Esophagus muscularis mucosa (tissue), 4 donors: ENCODE results near the gene ZNHIT3. TPM values are rescaled to one million over a fixed set of nuclear protein-coding genes. Genes with fewer than 3 reads are reported as not detected.

ENCODE experiments used
- DNase-seq: peaks from one replicate; pipeline ENCODE4 v3.0.0-alpha.2; 2017; ENCODE audit errors: extremely low spot score
- H3K27ac ChIP-seq, 4 donors: fragments of 200-600 bp; sonication (generic); replicated peaks in 1 of 4; 1 replicate in 3 of 4; 2 replicates in 1 of 4; pipeline ENCODE4 v1.5.1; 2016 to 2019; ENCODE audit warnings: mild to moderate bottlenecking in 1 of 4
- H3K27me3 ChIP-seq, 4 donors: fragments of 200-600 bp; sonication (generic); one replicate each; pipeline versions ENCODE4 v1.5.1 to v1.6.0; 2016 to 2019
- H3K36me3 ChIP-seq, 4 donors: fragments of 200-600 bp; sonication (generic); one replicate each; pipeline ENCODE4 v1.5.1; 2016 to 2019
- H3K4me1 ChIP-seq, 4 donors: fragments of 200-600 bp; sonication (generic); one replicate each; pipeline ENCODE4 v1.5.1; 2016 to 2019
- H3K4me3 ChIP-seq, 4 donors: fragments of 200-600 bp; sonication (generic); 1 replicate in 2 of 4; 2 replicates in 2 of 4; pipeline ENCODE4 v1.5.1; 2016 to 2019; ENCODE audit warnings: mild to moderate bottlenecking in 4 of 4, moderate library complexity in 1 of 4
- H3K9me3 ChIP-seq, 4 donors: fragments of 200-600 bp; sonication (generic); 1 replicate in 3 of 4; 2 replicates in 1 of 4; pipeline ENCODE4 v1.5.1; 2016 to 2019
- EP300 ChIP-seq: sonication (generic); formaldehyde crosslinking; IDR thresholded peaks from one replicate; pipeline ENCODE4 v1.6.1; 2017; ENCODE audit warnings: antibody characterized with exemption
- POLR2A ChIP-seq: fragments of 450-650 bp; IDR thresholded peaks from one replicate; pipeline ENCODE4 v1.6.1; 2017; ENCODE audit warnings: antibody characterized with exemption, moderate library complexity, mild to moderate bottlenecking, low read depth
- POLR2AphosphoS5 ChIP-seq, 2 donors: sonication (generic); formaldehyde crosslinking; IDR thresholded peaks; one replicate each; pipeline ENCODE4 v1.6.1; 2017; ENCODE audit warnings: antibody characterized with exemption in 2 of 2
- WGBS: methylation state at CpG from one replicate; pipeline ENCODE4 v1.1.5; 2018; 5-methylcytosine and 5-hydroxymethylcytosine counted together
- intact Hi-C: fragments of 100-400 bp; cut with DNase I; formaldehyde crosslinking; loops from one replicate; pipeline ENCODE4 v1.15.1; 2023
- total RNA-seq, 4 donors: library from RNA; depleted of rRNA; stranded (reverse); fragments of >200 nt; gene quantifications; one replicate each; pipeline versions ENCODE4 v1.1.0 to v1.2.1, GENCODE V29; 2016
- TF ChIP-seq, protein P1 (sequence below), 3 experiments: fragments of 200-600 bp in 2 of 3; fragments of 450-650 bp in 1 of 3; sonication (generic) in 2 of 3; IDR thresholded peaks; one replicate each; pipeline ENCODE4 v1.5.1; 2017 to 2019; ENCODE audit warnings: antibody characterized with exemption in 3 of 3, mild to moderate bottlenecking in 2 of 3, moderate library complexity in 1 of 3

ZNHIT3 gene
- total RNA-seq, 4 donors from 2014 or later = 18.4 to 35.1 (median 25.8) TPM

DNA sequence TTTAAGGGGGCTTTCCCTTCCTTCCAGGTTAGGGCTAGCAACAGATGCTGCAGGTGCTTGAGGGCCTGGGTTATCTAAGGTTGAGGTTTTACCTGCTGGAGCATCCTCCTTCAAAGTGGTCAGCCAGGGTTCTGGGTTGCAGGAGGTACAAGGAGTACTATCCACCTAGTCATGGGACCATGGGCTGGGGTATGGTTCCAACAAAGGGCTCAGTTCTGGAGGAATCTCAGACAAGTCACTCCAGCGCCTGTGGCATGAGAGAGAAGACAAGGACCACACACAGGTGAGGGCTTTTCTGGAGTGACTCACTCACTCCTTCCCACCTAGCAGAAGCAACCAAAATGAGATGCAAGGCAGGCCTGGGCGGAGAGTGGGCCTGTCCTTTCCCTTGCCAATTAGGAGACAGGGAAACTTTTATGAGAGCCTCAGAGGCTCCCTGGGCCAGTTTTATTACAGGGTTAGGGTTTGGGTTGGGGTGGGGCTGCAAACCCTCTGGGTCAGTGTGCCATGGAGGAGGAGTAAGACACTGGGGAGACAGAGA is 46.0 kb downstream of the ZNHIT3 start:
- Histone ChIP-seq H3K27ac (no peak overlapping the region), H3K36me3 (peaks cover 6 to 56% (median 47%) of the 10 kb centered on the region in 4 donors), H3K27me3 (no peaks in the 10 kb centered on the region), H3K4me1 (peaks cover 13 to 23% (median 17%) of the 10 kb centered on the region in 4 donors), H3K9me3 (no peaks in the 10 kb centered on the region), H3K4me3 (no peak overlapping the region)
- WGBS = 90% methylated on average over 2 of the region's 2 CpGs
- DNase-seq = no peak
- no peak for TF ChIP-seq POLR2AphosphoS5 (IDR thresholded peaks at IDR 0.05)
- TF ChIP-seq EP300 = no peak
- TF ChIP-seq, protein P1, sequence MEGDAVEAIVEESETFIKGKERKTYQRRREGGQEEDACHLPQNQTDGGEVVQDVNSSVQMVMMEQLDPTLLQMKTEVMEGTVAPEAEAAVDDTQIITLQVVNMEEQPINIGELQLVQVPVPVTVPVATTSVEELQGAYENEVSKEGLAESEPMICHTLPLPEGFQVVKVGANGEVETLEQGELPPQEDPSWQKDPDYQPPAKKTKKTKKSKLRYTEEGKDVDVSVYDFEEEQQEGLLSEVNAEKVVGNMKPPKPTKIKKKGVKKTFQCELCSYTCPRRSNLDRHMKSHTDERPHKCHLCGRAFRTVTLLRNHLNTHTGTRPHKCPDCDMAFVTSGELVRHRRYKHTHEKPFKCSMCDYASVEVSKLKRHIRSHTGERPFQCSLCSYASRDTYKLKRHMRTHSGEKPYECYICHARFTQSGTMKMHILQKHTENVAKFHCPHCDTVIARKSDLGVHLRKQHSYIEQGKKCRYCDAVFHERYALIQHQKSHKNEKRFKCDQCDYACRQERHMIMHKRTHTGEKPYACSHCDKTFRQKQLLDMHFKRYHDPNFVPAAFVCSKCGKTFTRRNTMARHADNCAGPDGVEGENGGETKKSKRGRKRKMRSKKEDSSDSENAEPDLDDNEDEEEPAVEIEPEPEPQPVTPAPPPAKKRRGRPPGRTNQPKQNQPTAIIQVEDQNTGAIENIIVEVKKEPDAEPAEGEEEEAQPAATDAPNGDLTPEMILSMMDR (IDR thresholded peaks at IDR 0.05) = no peak
- no peak for TF ChIP-seq POLR2A
- intact Hi-C loops = loop anchor here (5.0 kb wide), 1 partner anchor 40 kb away; no protein-coding TSS in a partner anchor

DNA sequence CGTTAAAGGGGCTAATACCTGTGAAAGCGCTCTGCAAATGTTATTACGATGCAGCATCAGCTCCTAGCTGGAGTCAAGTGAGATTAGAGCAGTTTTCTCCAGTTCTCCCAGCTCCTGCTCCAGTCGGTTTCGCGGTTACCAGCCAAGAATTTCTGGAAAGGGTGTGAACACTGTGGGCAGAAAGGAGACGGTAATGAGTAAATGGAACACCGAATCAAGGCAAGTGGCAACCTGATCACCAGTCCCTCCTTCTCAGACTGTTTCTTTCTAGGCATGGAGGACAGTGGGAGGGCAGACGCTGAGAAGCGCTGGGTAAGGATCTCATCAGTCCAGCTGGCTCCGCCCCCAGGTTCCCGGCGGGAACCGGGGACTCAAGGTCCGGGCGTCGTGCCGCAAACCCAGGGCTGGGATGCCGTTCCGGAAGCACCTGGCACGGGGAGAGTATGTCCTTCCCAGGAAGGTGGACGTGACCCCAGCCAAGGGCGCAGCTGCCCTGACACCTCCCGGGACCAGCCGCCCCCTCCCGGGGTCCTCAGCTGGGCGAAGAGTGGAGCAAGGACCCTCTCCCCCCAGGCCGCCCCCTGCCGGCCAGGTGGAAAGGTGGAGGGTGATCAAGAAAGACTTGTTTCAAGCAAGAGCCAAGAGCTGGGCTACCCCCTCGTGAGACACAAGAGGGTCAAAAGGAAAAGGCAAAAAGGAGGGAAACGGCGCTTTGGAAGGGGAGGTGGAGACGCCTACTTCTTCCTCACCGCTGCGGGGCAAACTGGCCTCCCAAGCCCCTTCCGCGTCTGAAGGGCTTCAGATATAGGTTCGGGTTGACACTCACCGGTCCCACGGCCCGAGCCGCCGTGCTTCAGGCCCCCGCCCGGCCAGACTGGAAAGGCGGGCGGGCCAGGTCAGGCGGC is 47.7 kb downstream of the ZNHIT3 start:
- Histone ChIP-seq H3K27me3 (no peaks in the 10 kb centered on the region), H3K9me3 (no peaks in the 10 kb centered on the region), H3K4me3 (peak overlapping the region; percentile 73 to 89 (median 78)), H3K36me3 (peaks cover 0 to 53% (median 37%) of the 10 kb centered on the region in 4 donors), H3K27ac (peak overlapping the region; percentile 91 to 99 (median 95)), H3K4me1 (peaks cover 13 to 23% (median 17%) of the 10 kb centered on the region in 4 donors)
- intact Hi-C loops = loop anchor here (5.0 kb wide), 1 partner anchor 42 kb away; no protein-coding TSS in a partner anchor
- no peak for DNase-seq
- WGBS = 10% methylated on average over 36 of the region's 48 CpGs
- TF ChIP-seq, protein P1 (IDR thresholded peaks at IDR 0.05) = peak; percentile 35 to 45 (median 38)
- TF ChIP-seq POLR2A (no peak), POLR2AphosphoS5 (IDR thresholded peaks at IDR 0.05) (peak in 1 of 2 donors; percentile 26), EP300 (no peak)

DNA sequence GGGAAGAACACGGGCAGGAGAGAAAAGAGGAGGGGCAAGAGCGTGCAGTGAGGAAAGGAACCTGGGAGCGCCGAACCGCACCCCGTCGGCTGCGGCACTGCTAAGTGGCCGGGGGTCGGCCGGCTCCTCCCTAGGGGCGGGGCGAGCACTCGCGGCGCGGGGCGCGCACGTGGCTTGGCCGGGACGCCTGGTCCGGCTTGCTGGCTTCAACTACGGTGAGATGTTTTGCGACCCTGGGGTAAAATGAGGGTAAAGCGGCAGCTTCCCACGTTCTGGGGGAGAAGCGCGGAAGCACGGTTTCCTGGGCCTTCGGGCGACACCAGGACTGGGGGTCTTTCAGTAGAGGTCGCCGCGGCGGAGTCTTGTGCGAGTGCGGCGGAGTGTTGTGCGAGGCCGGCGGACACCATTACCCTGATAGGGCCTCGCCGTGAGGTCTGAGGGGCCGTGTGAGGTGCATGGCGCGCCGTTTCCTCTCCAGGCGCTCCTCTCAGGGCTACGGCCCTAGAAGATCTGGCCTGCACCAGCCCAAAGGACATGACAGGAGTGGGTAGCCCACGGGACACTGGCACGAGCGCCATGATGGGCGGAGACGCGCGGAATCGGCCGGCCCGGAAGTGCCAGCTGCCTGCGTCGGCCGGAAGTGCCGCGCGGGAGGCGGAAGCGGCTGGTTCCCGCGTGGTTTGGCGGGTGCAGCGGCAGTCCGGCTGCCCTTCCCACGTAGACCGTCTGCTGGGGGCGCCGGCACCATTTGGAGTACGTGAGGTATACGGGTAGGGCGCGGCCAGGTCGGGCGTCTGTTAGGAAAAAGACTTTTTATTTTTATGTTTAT is 48.6 kb downstream of the ZNHIT3 start, which contains the start of the genes MYO19 and PIGW:
Gene MYO19 (minus strand): TSS at position 29 of the 829 bp plus-strand sequence. CDS start 2,330 bp downstream, outside the sequence.
Gene PIGW (plus strand): TSS at position 148 of the 829 bp plus-strand sequence. CDS start 2,115 bp downstream, outside the sequence.
- Histone ChIP-seq H3K27me3 (no peaks in the 10 kb centered on the region), H3K4me1 (peaks cover 13 to 23% (median 17%) of the 10 kb centered on the region in 4 donors), H3K9me3 (no peaks in the 10 kb centered on the region), H3K4me3 (peak within 1 kb of the TSS; percentile 73 to 89 (median 78)), H3K27ac (peak within 1 kb of the TSS; percentile 91 to 99 (median 95)), H3K36me3 (peaks cover 0 to 47% (median 32%) of the 10 kb centered on the region in 4 donors)
- intact Hi-C loops = loop anchor here (5.0 kb wide), 1 partner anchor 43 kb away; no protein-coding TSS in a partner anchor
- TF ChIP-seq POLR2AphosphoS5 (IDR thresholded peaks at IDR 0.05) (peak; percentile 95 to 98), EP300 (no peak), POLR2A (peak; percentile 90)
- TF ChIP-seq, protein P1 (IDR thresholded peaks at IDR 0.05) = peak in 2 of 3 experiments; percentile 8 to 21
- DNase-seq = peak; percentile 95
- 0% methylated on average over 25 of the region's 83 CpGs for WGBS

DNA sequence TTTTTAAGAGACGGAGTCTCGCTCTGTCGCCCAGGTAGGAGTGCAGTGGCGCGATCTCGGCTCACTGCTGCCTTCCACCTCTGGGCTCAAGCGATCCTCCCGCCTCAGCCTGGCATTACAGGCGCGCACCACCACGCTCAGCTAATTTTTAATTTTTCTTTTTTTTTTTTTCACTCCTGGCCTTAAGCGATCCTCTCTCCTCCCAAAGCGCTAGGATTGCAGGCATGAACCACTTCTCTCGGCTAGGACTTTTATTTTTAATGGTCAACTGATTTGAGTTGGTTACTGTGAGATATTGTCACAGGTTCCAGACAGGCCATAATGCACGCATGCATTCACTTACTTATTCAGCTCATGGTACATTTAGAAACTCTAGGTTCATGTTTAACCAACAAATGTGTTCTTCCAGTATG is 49.2 kb downstream of the ZNHIT3 start:
- TF ChIP-seq, protein P1 (IDR thresholded peaks at IDR 0.05) = no peak
- TF ChIP-seq EP300 = no peak
- DNase-seq = no peak
- WGBS = 14% methylated on average over 15 of the region's 15 CpGs
- intact Hi-C loops = no loop called here
- H3K27ac ChIP-seq = peak overlapping the region; percentile 91 to 99 (median 95)
- H3K36me3 ChIP-seq = peaks cover 0 to 40% (median 29%) of the 10 kb centered on the region in 4 donors
- H3K9me3 ChIP-seq = no peaks in the 10 kb centered on the region
- H3K27me3 ChIP-seq = no peaks in the 10 kb centered on the region
- H3K4me3 ChIP-seq = peak overlapping the region; percentile 73 to 89 (median 78)
- H3K4me1 ChIP-seq = peaks cover 13 to 23% (median 17%) of the 10 kb centered on the region in 4 donors
